ENCODE data around the gene LRRC34. TPM values are rescaled to one million over a fixed set of nuclear protein-coding genes. Genes with fewer than 3 reads are reported as not detected.

LRRC34 gene
- total and polyA plus RNA-seq, 11 donors = 0.60 to 2.4 (median 1.4) TPM; not detected in 1

- no peak for ATAC-seq
- WGBS, 4 donors = 57 to 65% (median 61%) methylated on average over 5 of the region's 5 CpGs
- peaks cover 0 to 8% (median 0%) of the 10 kb centered on the region in 12 donors for H3K4me1 ChIP-seq
- H3K9me3 ChIP-seq = peaks cover 0 to 5% (median 0%) of the 10 kb centered on the region in 12 donors
- no peak overlapping the region for H3K4me3 ChIP-seq
- no peak for TF ChIP-seq POLR2A (IDR thresholded peaks at IDR 0.05)
- TF ChIP-seq, protein P1, sequence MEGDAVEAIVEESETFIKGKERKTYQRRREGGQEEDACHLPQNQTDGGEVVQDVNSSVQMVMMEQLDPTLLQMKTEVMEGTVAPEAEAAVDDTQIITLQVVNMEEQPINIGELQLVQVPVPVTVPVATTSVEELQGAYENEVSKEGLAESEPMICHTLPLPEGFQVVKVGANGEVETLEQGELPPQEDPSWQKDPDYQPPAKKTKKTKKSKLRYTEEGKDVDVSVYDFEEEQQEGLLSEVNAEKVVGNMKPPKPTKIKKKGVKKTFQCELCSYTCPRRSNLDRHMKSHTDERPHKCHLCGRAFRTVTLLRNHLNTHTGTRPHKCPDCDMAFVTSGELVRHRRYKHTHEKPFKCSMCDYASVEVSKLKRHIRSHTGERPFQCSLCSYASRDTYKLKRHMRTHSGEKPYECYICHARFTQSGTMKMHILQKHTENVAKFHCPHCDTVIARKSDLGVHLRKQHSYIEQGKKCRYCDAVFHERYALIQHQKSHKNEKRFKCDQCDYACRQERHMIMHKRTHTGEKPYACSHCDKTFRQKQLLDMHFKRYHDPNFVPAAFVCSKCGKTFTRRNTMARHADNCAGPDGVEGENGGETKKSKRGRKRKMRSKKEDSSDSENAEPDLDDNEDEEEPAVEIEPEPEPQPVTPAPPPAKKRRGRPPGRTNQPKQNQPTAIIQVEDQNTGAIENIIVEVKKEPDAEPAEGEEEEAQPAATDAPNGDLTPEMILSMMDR (IDR thresholded peaks at IDR 0.05) = no peak
- DNase-seq = no peak
- intact Hi-C loops (cut with DNase I) = no loop called here
- H3K27ac ChIP-seq = no peak overlapping the region
- no peaks in the 10 kb centered on the region for H3K36me3 ChIP-seq
- H3K27me3 ChIP-seq = no peaks in the 10 kb centered on the region
Observed at GRCh38 chr3:169758359-169758994, 54.2 kb downstream of the LRRC34 start.

DNA sequence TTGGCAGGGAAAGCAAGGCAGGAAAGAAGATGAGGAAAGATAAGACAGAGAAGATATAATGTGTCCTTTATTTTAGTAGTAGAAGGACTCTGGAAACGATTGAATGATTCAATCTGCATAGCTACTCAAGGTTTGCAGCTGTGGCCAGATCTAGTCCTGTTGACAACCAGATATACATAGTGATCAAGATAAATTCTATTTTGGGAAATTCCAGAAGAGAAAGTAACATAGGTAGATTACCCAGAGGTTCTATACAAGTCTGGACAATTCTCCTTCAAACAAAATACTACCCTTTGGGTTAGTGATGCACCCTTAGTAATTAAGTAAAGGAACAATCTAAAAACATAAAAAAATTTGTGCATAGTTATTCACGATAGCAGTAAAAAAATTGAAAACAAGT lies 57.2 kb downstream of the LRRC34 start:
- intact Hi-C loops (cut with DNase I) = no loop called here
- H3K27me3 ChIP-seq = peaks cover 0 to 4% (median 0%) of the 10 kb centered on the region in 9 donors
- TF ChIP-seq POLR2A (IDR thresholded peaks at IDR 0.05) = no peak
- TF ChIP-seq, protein P1 (IDR thresholded peaks at IDR 0.05) = no peak
- H3K36me3 ChIP-seq = no peaks in the 10 kb centered on the region
- H3K27ac ChIP-seq = no peak overlapping the region
- no peak overlapping the region for H3K4me3 ChIP-seq
- H3K9me3 ChIP-seq = no peaks in the 10 kb centered on the region
- no peak for DNase-seq
- ATAC-seq = no peak
- H3K4me1 ChIP-seq = no peaks in the 10 kb centered on the region
- 58 to 62% (median 60%) methylated on average over 2 of the region's 2 CpGs for WGBS, 4 donors

- H3K27ac ChIP-seq = no peak overlapping the region
- no peaks in the 10 kb centered on the region for H3K36me3 ChIP-seq
- WGBS, 4 donors = 90 to 94% (median 92%) methylated on average over 3 of the region's 3 CpGs
- no peak for DNase-seq
- no peaks in the 10 kb centered on the region for H3K4me1 ChIP-seq
- intact Hi-C loops (cut with DNase I) = no loop called here
- ATAC-seq = no peak
- peaks cover 0 to 4% (median 0%) of the 10 kb centered on the region in 9 donors for H3K27me3 ChIP-seq
- TF ChIP-seq, protein P1 (IDR thresholded peaks at IDR 0.05) = no peak
- no peak for TF ChIP-seq POLR2A (IDR thresholded peaks at IDR 0.05)
- no peaks in the 10 kb centered on the region for H3K9me3 ChIP-seq
- no peak overlapping the region for H3K4me3 ChIP-seq
Observed at GRCh38 chr3:169754711-169755110, 58.0 kb downstream of the LRRC34 start.

DNA sequence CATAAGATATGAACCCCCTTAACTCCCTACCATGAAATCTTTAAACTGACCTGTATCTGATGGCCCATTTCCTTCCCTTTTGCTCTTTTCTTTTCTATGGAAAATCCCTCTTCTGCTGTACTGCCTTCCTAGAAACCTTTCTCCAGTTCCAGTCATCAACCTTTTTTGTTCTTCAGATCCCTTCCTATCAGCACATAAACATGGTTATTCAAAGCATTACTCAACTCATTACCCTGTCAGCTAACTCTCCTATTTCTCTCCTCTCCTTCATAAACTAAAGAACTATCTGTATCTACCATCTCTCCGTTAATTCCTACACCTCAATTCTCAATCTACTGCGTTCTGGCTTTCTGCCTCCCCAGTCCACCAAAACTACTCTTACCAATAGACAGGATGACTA lies 60.8 kb downstream of the LRRC34 start:
- no peak overlapping the region for H3K27ac ChIP-seq
- no peaks in the 10 kb centered on the region for H3K36me3 ChIP-seq
- intact Hi-C loops (cut with DNase I) = no loop called here
- H3K9me3 ChIP-seq = no peaks in the 10 kb centered on the region
- H3K4me1 ChIP-seq = no peaks in the 10 kb centered on the region
- H3K27me3 ChIP-seq = peaks cover 0 to 10% (median 4%) of the 10 kb centered on the region in 9 donors
- DNase-seq = no peak
- TF ChIP-seq, protein P1 (IDR thresholded peaks at IDR 0.05) = no peak
- no peak for TF ChIP-seq POLR2A (IDR thresholded peaks at IDR 0.05)
- no peak for ATAC-seq
- H3K4me3 ChIP-seq = no peak overlapping the region
- WGBS, 4 donors = 82 to 87% (median 85%) methylated on average over 2 of the region's 2 CpGs

Data from heart left ventricle (tissue), 16 donors.